Bronchial epithelial cell (primary cell): ENCODE data around the gene POLR3GL. TPM values are rescaled to one million over a fixed set of nuclear protein-coding genes. Genes with fewer than 3 reads are reported as not detected.

ENCODE experiments used
- DNase-seq: peaks from one replicate; pipeline ENCODE4 v3.0.0-alpha.2; 2010; ENCODE audit warnings: low read depth
- FAIRE-seq: peaks from 2 replicates; lab custom pipeline; 2011; peaks lifted over from hg19 to GRCh38; lab: Jason Lieb, UNC
- H3K27me3 ChIP-seq: 2 replicates; pipeline ENCODE4 v1.5.1; 2011; ENCODE audit warnings: low read length; ENCODE audit not compliant: control insufficient read depth, insufficient read depth
- H3K36me3 ChIP-seq: 2 replicates; pipeline ENCODE4 v1.5.1; 2011; ENCODE audit warnings: low read length; ENCODE audit not compliant: control insufficient read depth, insufficient read depth
- H3K4me3 ChIP-seq: 2 replicates; pipeline ENCODE4 v1.5.1; 2011; ENCODE audit warnings: mild to moderate bottlenecking, low read depth, low read length, control low read depth
- CTCF ChIP-seq: IDR thresholded peaks from 2 replicates; pipeline ENCODE4 v1.5.1; 2011; ENCODE audit warnings: mild to moderate bottlenecking, moderate library complexity, low read length, control low read depth, inconsistent platforms; ENCODE audit not compliant: insufficient read depth, severe bottlenecking
- total RNA-seq: library from RNA; depleted of rRNA; stranded (reverse); fragments of >200 nt; gene quantifications from 2 replicates; pipeline ENCODE4 v1.2.1, GENCODE V29; 2014

POLR3GL gene
- total RNA-seq, 1 donor from 2014 or later: 4.7 TPM

- FAIRE-seq: no peak
- H3K4me3 ChIP-seq: no peak overlapping the region
- H3K36me3 ChIP-seq: no peaks in the 10 kb centered on the region
- no peaks in the 10 kb centered on the region for H3K27me3 ChIP-seq
- TF ChIP-seq CTCF: no peak
- DNase-seq: no peak
These were observed 11.6 kb upstream of the POLR3GL start for GRCh38 chr1:145952903-145953302.

GRCh38 chr1:145953861-145954260 is 10.6 kb upstream of the POLR3GL start:
- FAIRE-seq (no peak), DNase-seq (no peak)
- Histone ChIP-seq H3K36me3 (no peaks in the 10 kb centered on the region), H3K4me3 (no peak overlapping the region), H3K27me3 (no peaks in the 10 kb centered on the region)
- TF ChIP-seq CTCF: no peak

- no peaks in the 10 kb centered on the region for H3K36me3 ChIP-seq
- no peak overlapping the region for H3K4me3 ChIP-seq
- FAIRE-seq (no peak), DNase-seq (no peak)
- no peaks in the 10 kb centered on the region for H3K27me3 ChIP-seq
- no peak for TF ChIP-seq CTCF
These were observed 9.1 kb upstream of the POLR3GL start for GRCh38 chr1:145955436-145955835.

- no peak for TF ChIP-seq CTCF
These were observed 8.1 kb upstream of the POLR3GL start for GRCh38 chr1:145956361-145956760.

GRCh38 chr1:145956781-145957442 is 7.6 kb upstream of the POLR3GL start:
- FAIRE-seq (no peak), DNase-seq (no peak)
- no peak for TF ChIP-seq CTCF
- H3K27me3 ChIP-seq: no peaks in the 10 kb centered on the region
- no peaks in the 10 kb centered on the region for H3K36me3 ChIP-seq
- H3K4me3 ChIP-seq: peak overlapping the region; percentile 59

More at GRCh38 chr1:145956361-145956760, 8.1 kb upstream of the POLR3GL start:
- Histone ChIP-seq H3K4me3 (no peak overlapping the region), H3K36me3 (no peaks in the 10 kb centered on the region), H3K27me3 (no peaks in the 10 kb centered on the region)
- FAIRE-seq: no peak
- no peak for DNase-seq
